ENCODE data around the gene EFEMP2.

- TF ChIP-seq CTCF (IDR thresholded peaks at IDR 0.05) (no peak), POLR2A (IDR thresholded peaks at IDR 0.05) (no peak)
Observed at GRCh38 chr11:65883058-65883761, 10.6 kb upstream of the EFEMP2 start.
